GM18520 (cell line): ENCODE data around the gene NKX6-1.

Experiments
- ATAC-seq: cut with Tn5 transposase; IDR thresholded peaks from one replicate; pipeline ENCODE4 v1.9.1; 2021; ENCODE audit not compliant: unreplicated experiment

The NKX6-1 gene

DNA sequence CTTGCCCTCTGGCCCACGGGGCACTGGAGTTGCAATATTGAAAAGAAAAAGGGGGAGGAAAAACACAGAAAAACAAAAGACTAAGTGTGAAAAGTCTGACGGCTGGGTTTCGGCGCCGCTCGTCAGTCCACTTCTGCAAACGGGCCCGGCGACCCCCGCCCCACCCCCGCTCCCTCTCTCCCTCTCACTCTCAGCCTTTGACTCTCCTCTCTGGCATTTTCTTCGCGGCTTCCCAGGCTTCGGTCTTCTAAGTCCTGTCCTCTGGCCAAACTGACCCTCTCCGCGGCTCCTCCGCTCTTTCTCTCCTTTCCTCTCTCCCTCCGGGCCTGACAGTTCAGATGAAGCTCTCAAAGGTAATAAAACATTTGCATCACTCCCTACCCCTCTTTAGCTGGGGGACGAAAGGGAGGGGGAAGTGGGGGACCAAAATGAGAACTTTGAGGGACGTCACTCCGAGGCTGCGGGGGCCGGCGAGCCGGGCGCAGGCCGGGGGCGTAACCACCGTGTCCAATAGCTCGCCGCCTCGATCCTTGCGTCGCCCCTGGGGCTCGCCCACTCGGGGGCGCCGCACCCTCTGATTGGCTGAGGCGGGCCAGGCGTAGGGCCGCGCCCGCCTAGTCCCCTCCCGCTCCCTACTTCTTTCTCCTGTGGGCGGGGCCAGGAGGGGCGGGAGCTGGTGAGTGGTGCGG is at the start of gene NKX6-1:
TSS of gene NKX6-1 (minus strand) at position 358 of the 689 bp plus-strand sequence. CDS start 1,064 bp downstream, outside the sequence.
- no peak for ATAC-seq

DNA sequence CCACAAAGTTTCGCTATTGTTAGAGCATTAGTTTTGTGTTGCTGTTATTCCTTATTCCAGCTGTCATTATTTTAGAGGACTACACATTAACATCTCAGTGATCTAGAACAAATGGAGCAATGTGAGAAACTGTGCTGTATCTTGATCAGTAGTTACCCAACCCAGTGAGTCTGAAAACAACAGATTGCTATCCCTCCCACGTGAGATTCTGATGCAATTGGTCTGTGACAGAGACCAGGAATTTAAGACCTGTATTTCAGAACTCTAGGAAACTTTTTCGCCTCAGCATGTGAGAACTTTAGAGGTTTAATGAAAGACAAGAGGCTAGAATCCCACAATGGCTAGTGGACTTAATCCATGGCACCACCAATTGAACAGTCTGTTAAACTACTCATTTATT is 48.1 kb upstream of the NKX6-1 start:
- ATAC-seq = no peak

DNA sequence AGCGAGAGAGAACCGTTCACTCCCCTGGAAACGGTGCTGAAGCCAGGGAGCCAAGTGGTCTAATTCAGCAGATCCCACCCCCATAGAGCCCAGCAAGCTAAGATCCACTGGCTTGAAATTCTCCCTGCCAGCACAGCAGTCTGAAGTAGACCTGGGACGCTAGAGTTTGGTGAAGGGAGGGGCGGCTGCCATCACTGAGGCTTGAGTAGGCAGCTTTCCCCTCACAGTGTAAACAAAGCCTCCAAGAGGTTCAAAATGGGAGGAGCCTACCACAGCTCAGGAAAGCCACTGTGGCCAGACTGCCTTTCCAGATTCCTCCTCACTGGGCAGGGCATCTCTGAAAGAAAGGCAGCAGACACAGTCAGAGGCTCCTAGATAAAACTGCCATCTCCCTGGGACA is 46.0 kb upstream of the NKX6-1 start:
- no peak for ATAC-seq

DNA sequence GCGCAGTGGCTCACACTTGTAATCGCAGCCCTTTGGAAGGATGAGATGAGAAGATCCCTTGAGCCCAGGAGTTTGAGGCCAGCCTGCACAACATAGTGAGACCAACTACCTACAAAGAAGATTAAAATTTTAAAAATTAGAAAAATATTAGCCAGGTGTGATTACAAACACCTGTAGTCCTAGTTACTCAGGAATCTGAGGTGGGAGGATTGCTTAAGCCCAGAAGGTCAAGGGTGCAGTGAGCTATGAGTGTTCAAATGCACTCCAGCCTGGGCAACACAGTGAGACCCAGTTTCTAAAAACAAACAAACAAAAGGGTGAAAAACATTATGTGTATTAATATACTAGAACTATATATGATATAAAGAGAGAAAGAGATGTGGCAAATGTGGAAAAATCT is 36.8 kb upstream of the NKX6-1 start:
- no peak for ATAC-seq

DNA sequence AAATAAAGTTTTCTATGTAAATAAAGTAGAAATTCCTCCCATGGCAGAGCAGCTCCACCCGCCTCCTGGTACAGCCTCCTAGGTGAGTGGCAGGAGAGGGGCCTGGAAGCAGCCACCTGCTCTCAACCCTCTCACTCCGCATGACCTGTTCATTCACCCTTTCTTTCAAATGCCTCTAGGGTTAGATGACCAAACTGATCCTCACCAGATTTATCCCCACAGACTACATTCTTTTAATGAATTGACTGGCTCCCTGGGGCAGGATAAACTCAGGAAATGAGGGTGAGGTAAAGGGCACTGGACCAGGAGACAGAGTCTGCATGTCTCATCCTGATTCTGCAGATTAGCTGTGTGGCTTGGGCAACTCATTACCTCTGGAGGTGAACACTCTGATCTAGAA is 32.6 kb upstream of the NKX6-1 start:
- ATAC-seq = no peak

DNA sequence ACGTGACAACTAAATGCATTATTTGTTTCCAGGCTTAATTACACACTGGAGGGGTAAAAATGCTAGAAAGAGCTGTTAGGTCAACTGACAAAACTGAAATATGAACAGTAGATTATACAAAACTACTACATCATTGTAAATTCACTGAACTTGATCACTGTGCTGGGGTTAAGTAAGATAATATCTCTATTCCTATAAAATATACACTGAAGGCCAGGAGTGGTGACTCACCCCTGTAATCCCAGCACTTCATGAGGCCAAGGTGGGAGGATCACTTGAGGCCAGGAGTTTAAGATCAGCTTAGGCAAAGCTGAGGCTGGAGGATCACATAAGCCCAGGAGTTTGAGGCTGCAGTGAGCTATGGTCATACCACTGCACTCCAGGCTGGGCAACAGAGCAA is 31.8 kb upstream of the NKX6-1 start:
- no peak for ATAC-seq

DNA sequence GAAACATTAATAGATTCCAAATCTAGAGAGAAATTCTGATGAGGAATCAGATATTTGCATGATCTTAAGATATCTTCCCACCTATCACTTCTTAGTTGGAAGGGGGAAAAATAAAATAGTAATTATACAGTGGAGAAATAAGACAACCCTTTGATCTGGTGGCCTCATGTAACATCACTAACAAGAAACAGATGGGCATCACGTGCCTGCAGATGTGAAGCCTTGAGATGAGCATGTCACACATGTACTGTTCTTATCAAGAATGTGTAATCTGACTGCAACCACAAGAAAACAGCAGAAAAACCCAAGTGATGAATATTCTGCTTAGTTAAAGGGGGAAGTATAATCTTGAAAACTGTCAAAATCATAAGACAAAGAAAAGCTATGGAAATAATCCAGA is 31.4 kb upstream of the NKX6-1 start:
- ATAC-seq = no peak

DNA sequence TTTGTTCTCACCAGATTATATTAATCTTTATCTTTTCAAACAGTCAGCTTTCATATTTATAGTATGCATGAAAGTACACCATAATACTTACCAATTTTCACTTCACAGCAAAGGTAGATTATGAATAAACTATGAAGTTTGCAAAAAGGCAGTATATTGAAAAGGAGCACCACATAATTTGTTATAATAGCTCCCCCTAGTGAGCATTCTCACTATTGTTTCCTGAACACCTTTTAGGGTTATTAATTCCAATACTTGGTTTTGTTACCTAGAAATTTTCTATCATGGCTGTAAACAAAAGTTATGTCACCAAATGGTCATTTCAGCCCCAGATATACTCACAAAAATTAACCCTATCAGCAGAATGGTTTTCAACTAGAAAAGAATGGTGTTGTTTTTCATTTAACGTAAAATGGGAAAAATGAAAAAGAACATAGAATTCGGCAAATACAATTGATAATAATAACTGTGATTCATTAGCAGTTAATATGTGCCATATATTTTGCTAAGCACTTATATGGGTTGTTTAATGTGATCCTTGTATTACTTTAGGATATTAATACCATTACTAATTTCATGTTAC is 30.2 kb upstream of the NKX6-1 start:
- no peak for ATAC-seq

DNA sequence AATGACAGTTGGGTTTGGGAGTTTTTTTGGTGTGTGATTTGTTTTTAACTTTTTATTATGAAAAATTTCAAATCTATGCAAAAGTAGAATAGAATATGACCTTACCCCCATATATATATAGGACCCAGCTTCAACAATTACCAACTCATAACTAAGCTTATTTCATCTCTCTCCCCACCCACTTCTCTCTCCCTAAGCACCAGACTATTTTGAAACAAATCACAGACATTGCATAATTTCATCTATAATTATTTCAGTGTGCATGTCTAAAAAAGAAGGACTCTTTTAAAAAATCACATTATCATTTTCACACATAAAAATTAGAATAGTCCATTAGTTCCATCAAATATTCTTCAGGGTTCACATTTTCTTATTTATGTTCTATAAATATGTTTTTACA is 28.3 kb upstream of the NKX6-1 start:
- no peak for ATAC-seq

DNA sequence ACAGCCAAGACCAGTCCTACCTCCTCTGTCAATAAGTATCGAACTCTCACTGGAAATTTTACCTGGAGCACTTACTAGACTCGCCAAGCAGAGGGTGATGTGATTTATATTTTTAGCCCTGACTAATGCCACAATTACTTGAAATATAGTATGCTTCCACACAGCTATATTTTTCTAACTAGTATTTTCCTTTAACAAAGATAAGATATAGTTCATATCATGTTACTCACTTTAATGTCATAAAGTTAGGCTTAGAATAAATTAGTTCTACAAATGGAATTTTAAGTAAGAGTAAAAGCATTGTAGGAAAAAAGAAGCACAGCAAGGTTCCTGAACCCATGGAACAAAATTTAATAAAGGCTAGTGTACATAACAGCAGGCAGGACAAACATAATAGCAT is 16.0 kb upstream of the NKX6-1 start:
- no peak for ATAC-seq

DNA sequence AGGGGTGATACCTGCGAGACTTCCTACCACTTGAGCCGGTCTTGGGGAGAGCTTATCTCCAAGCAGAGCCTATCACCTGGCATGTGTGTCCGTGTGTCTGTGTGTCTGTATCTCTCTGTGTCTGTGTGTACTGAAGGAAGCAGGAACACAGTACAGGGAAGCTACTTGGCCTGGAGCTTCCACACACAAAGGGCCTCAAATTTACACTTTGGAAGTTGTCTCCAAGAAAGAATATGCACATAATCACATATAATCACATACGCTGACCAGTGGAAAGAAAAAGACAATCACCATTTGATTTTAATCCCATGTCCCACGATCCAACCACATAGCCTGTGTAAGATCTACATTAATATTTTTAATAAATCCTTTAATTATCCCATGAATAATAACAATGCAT is 13.2 kb upstream of the NKX6-1 start:
- ATAC-seq = no peak

DNA sequence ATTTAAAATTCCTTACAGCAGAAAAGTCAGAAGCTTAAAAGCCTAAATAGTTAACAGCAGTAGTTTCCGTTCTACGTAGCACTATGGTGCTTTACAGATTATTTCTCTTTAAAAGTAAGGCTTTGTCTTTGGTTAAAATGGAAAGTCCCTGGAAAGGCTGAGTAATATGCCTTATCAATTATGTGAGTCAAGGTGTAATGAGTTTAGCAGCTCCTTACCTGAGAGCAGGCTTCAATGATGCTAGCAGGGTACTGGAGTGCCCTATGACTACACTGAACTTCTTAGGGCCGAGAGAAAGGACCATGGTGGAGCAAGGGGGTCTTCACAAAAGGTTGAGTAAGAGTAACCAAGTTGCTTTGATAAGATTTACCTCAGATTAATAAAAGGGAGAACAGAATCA is 12.6 kb upstream of the NKX6-1 start:
- no peak for ATAC-seq

DNA sequence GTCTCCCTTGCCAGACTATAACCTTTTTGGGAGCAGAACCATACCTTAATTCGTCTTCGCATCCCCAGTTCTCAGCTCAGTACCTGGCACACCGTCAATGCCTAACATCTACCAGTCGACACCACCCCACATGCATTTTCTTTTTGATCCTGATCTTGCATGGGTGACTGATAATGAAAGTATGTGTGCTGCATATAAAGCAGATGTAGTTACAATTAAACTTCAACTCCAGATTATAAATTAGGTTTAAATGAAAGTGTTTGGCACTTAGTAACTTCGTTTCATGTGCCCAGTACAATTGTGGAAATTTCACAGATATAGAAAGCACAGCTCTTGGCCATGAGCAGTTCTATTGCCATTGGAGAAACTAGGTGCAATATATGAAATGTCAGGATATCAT is 8.8 kb upstream of the NKX6-1 start:
- no peak for ATAC-seq

DNA sequence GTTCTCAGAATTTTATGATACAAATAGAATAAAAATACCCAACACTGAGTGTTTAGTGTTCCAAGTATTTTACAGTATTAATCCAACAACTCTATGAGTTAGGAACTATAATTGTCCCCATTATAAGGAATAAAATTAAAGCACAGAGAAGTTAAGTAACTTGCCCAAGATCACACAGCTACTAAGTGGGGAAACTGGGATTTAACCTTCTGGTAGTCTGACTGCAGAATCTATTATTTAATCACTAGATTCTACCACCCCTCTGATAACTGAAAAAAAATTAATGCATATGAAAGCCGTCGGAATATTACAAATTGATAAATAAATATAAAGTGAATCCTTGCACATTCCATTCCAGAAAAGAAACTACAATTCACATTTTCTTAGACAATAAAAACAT is 5.7 kb upstream of the NKX6-1 start:
- ATAC-seq = no peak

DNA sequence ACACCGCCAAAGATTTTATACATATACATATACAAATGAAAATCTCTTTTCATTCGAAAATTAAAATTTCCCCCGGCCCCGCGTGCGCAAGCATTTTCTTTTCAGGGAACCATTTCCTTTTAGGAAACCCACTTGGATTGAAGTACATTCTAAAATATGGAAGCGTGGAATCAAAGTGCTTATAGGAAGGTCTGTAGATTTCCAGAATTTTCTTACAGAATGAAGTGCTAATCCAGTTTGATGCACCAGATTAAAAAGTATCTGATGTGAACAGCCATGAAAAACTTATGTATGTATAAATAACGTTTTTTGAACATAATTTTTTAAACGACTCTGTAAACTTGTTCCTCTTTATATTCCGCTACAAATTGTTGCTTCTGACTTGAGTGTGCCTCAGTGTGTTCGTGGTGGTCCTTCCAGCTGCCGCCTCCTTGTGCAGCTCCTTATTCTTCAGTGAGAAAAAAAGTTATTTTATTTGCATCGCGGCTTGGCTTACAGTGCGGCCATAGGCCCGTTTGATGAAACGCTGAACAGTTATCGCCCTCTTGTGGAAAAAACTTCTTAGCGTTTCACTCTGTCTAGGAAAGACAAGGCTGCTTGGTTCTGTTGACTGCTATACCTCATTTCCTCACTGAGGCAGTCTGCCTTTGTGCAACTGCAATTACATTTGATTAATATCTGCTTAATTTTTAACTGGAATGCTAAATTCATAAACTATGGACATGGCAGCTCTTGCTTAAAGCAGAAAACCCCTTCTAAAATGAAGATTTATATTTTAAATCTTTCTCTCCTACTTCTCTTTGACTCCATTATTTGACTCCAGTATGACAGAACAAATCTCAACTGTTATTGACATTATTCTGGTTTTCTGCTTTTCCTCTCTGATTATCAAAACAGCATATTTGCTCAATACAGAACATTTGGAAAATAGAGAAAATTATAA is 4.7 kb upstream of the NKX6-1 start:
- peak; percentile 83 for ATAC-seq

DNA sequence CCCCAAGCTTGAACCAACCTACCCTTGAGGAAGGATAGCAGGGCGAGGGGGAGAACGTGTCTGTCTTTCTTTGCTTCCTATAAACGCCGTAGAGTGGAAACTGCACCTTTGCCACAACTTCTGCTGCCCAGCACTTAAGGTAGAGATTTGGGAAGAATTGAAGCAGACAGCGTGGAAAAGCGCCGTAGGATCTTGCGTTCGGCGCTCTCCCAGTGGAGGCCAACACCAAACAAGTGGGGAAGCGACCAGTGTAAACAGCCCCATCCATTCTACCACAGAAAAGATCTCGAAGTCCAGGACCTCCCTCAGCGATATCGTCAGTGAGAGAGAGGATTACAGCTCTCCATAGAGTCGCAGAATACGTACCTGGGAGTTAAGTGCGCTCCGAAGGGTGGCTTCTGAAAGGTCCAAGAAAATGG is 3.9 kb upstream of the NKX6-1 start:
- ATAC-seq = no peak

DNA sequence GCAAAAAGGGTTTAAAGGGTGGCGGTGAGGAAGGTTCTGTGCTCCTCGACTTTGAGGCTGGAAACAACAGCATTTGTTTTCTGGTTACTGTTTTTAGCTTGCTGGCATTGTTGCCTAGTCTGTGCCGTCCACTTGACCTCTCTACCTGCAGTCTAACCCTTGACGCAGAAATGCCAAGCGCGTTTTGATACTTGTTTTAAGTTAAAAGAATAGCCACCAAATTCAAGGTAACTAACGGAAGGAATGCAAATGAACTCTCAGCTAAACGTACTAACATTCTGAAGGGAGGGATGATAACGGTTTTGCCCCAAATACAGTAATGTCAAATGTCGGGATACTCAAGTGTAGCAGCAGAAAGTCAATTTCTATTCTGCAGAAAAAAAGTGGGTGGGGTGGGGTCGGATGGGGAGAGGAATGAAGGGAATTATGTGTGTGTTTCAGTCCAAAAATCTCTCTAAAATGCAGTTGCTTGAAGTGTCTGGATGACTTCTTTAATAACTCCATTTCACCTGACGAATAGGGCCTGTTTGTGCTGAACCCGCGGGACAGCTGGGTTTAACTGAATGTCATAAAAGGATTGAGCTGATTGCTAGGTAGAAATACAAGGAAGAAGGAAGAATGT is 3.4 kb upstream of the NKX6-1 start:
- ATAC-seq = no peak

DNA sequence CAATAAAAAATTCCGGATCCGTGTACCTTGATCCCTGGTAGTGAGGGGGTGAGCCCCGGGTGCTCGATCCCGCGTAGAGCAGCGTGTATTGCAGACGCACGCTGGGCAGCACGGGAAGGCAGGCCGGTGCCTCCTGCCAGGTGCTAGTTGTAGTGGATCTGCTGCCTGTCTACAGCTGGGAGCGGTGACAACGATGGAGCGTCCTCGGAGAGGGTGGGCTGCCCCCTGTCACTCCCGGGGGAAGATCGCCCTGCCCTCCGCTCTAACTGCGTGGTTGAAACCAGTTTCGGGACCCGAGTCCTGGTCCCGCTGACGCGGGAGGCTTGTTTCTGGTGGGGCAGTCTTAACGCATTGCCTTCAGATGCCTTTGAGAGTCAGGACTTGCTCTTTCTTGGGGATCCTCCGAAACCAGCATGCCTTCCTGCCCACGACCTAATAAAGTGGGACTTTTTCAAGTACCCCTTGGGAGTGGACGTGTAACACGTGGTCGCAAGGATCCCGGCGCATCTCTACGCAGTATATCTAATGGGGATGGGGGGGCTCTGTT is 2.7 kb upstream of the NKX6-1 start:
- no peak for ATAC-seq

DNA sequence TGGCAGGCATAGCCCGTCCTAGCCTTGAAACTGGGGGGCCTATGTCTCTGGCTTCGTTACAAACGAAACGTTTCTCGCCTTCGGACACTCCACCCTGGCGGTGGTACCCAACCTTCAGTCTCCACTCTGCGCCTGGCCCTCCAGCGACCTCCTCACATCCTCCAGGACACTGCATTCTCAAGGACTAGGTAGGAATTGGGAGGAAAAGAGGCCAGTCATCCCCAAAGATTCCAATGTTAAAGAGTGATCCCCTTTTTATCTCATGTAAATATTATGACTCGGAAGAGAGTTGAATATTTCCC is 2.1 kb upstream of the NKX6-1 start:
- no peak for ATAC-seq

DNA sequence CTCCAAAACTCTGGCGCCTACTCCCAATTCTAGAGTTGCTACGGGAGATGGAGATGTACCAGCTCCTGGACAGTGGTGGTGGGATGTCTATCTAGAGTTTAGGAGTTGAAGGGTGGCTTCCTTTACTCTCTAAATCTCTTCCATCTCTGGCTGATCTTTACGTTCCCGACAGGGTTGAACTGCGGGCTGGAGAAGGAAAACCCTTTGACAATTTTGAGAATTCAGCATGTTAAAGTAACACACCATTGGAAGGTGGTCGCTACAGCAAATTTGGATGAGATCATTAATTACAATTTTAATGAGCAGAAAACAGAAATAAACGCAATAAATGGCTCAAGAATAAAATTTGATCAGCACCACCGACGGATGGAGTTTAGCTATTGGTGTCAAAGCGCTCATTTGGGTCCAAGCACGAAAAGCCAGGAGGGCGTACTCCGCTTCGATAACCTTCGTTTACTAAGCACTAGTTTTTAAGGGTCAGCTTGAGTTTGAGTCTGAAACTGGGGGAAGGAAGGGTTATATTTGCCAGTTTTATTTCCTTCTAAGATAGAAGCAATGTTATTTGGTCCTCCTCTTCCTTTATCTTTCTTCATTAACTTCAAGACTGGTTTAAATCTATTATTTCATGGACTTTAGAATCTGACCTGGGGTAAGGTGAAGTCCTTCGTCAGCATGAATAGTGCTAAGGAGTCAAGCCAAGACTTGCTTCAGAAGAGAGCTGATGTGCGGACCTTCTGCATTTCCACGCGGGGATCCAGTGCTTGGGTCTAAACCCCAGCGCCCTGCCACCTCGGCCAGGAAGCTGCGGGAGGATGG is 1.5 kb upstream of the NKX6-1 start:
- no peak for ATAC-seq

DNA sequence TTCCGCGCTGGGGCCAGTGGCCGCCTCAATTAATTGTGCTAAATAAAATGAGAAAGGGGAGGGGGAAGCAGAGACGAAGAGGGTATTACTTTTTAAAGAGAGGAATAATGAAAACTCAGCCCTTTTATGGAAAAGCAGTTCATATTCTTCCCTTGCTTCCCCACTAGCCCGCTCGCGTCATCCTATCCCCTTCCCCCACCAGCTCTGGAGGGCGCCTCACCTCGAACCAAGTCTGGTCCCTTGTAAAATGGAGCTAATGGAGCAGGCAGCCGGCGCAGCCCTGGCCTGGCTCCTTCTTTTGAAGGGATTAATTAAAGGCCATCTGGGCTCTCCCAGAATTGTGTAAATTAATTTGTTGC is 511 bp upstream of the NKX6-1 start:
- ATAC-seq = no peak
